Measurements from ENCODE around the gene MYH9.

Gene MYH9

GRCh38 chr22:36279219-36279666 is 108.5 kb downstream of the MYH9 start:
- TF ChIP-seq ZNF555 (tag by site-specific recombination; conservative IDR thresholded peaks at IDR 0.05), result no peak
- no peak for TF ChIP-seq ZNF518A (tag by site-specific recombination; conservative IDR thresholded peaks at IDR 0.05; ENCODE audit: low read depth)
- no peak for TF ChIP-seq ZNF133 (tag by site-specific recombination; IDR thresholded peaks at IDR 0.05)
- no peak for TF ChIP-seq ZNF785 (tag by site-specific recombination; IDR thresholded peaks at IDR 0.05)
- no peak for TF ChIP-seq GLI2 (tag by site-specific recombination; IDR thresholded peaks at IDR 0.05; ENCODE audit: borderline replicate concordance, low read depth)
- no peak for TF ChIP-seq ZNF548 (tag by site-specific recombination; IDR thresholded peaks at IDR 0.05)
- no peak for TF ChIP-seq MZF1 (tag by site-specific recombination; IDR thresholded peaks at IDR 0.05; ENCODE audit: borderline replicate concordance)
- no peak for TF ChIP-seq PRDM10 (tag by site-specific recombination; IDR thresholded peaks at IDR 0.05)
- TF ChIP-seq FEZF1 (tag by site-specific recombination; IDR thresholded peaks at IDR 0.05), result no peak
- TF ChIP-seq ZNF639 (tag by site-specific recombination; IDR thresholded peaks at IDR 0.05), result no peak
- TF ChIP-seq ZNF549 (tag by site-specific recombination; IDR thresholded peaks at IDR 0.05), result no peak
- no peak for TF ChIP-seq ZNF175 (tag by site-specific recombination; IDR thresholded peaks at IDR 0.05)
- TF ChIP-seq ZBTB11 (tag by site-specific recombination; conservative IDR thresholded peaks at IDR 0.05; ENCODE audit: low read depth), result no peak
- CTCF ChIA-PET, result interaction anchor here (1.7 to 3.0 kb wide), 5 partner anchors 13 to 98 kb away, joined by 7 to 22 read pairs (median 13); partner anchors contain the start of gene APOL2
- no peak overlapping the region for H3K27ac ChIP-seq (ENCODE audit: extremely low read depth, low read depth, low read length)
- H3K9me3 ChIP-seq (ENCODE audit: control insufficient read depth, insufficient read depth, low read depth, low read length), result no peaks in the 10 kb centered on the region
- no peak overlapping the region for H3K4me3 ChIP-seq (ENCODE audit: low read depth, low read length)
- H3K36me3 ChIP-seq (ENCODE audit: control insufficient read depth in 2 of 2, insufficient read depth in 1 of 2, low read length in 2 of 2), result peaks cover 18 to 41% of the 10 kb centered on the region in 2 experiments
- POLR2A ChIA-PET, result interaction anchor here (1.9 kb wide), 1 partner anchor 40 kb away, joined by 8 read pairs; the partner anchor contains the start of gene APOL2
- no peaks in the 10 kb centered on the region for H3K4me1 ChIP-seq (ENCODE audit: control insufficient read depth, insufficient read depth, low read length)

All from HEK293 (cell line).